ENCODE measurements around the gene GALNT10. TPM values are rescaled to one million over a fixed set of nuclear protein-coding genes. Genes with fewer than 3 reads are reported as not detected.
A peak's percentile ranks its signal among the peaks of the same experiment; 100 is the strongest.

GALNT10 gene
- total and polyA plus RNA-seq, 2 of the 8 experiments (the other 6 are each of a cell fraction or from before 2014, with no cell fraction given) = 4.6 to 15.5 TPM

GRCh38 chr5:154189256-154189818 is 1.2 kb upstream of the GALNT10 start:
- Histone ChIP-seq H3K4me3 (ENCODE audit: extremely low read depth in 1 of 4, insufficient read depth in 2 of 4, low read depth in 3 of 4, low read length in 4 of 4) (peak overlapping the region; percentile 45 to 77 (median 56)), H3K36me3 (ENCODE audit: control insufficient read depth in 2 of 4, insufficient read depth in 4 of 4, low read length in 3 of 4) (no peaks in the 10 kb centered on the region), H2BK15ac (ENCODE audit: low read length) (no peak overlapping the region), H3K9ac (replicated peaks in 1 of 4; ENCODE audit: extremely low read depth in 1 of 4, low read depth in 3 of 4, low read length in 3 of 4) (no peak overlapping the region; a peak in 1 of 7 replicates), H2BK12ac (ENCODE audit: low read depth, low read length) (no peak overlapping the region; the same call in 1 of the 2 replicates), H3K4me2 (ENCODE audit: insufficient read depth in 1 of 2, low read depth in 2 of 2, low read length in 2 of 2) (peak overlapping the region; percentile 94 to 96), H4K91ac (replicated peaks; ENCODE audit: insufficient read length, low read length) (no peak overlapping the region), H3K23ac (ENCODE audit: insufficient read length) (no peak overlapping the region), H4K5ac (ENCODE audit: insufficient read length, low read depth, low read length) (no peak overlapping the region), H3K27me3 (replicated peaks in 1 of 4; ENCODE audit: control insufficient read depth in 3 of 4, extremely low read depth in 1 of 4, insufficient read depth in 3 of 4, low read length in 3 of 4) (peaks cover 12 to 54% (median 39%) of the 10 kb centered on the region in 4 experiments), H3K27ac (ENCODE audit: low read depth, low read length) (no peak overlapping the region), H3K9me3 (ENCODE audit: insufficient read depth in 2 of 2, low read depth in 1 of 2, low read length in 1 of 2) (no peaks in the 10 kb centered on the region), H3K4me1 (replicated peaks in 1 of 4; ENCODE audit: control insufficient read depth in 3 of 4, insufficient read depth in 4 of 4, low read length in 3 of 4) (peaks cover 4 to 12% (median 6%) of the 10 kb centered on the region in 4 experiments; a peak in 4 of 7 replicates), H3K23me2 (ENCODE audit: low read depth, low read length) (peaks cover 18% of the 10 kb centered on the region; the same call in 1 of the 2 replicates), H3K4ac (replicated peaks; ENCODE audit: insufficient read length, low read depth, low read length) (no peak overlapping the region), H2BK5ac (ENCODE audit: low read depth, low read length) (no peak overlapping the region), H3K14ac (ENCODE audit: insufficient read length) (no peak overlapping the region), H2BK20ac (ENCODE audit: low read length) (no peak overlapping the region), H3K79me1 (ENCODE audit: low read depth, low read length) (no peaks in the 10 kb centered on the region), H3K56ac (replicated peaks; ENCODE audit: insufficient read length, low read depth, low read length) (no peak overlapping the region), H2BK120ac (replicated peaks; ENCODE audit: low read depth, low read length) (no peak overlapping the region), H4K8ac (ENCODE audit: extremely low read depth, insufficient read depth, low read length) (no peak overlapping the region), H3K18ac (ENCODE audit: extremely low read depth, low read length) (no peak overlapping the region), H4K20me1 (replicated peaks in 1 of 2; ENCODE audit: control insufficient read depth in 1 of 2, insufficient read depth in 2 of 2, low read length in 2 of 2) (peaks cover 4% of the 10 kb centered on the region in 2 experiments), H2AK5ac (ENCODE audit: low read depth, low read length) (no peak overlapping the region), H3K79me2 (ENCODE audit: control insufficient read depth in 1 of 2, insufficient read depth in 2 of 2, low read length in 2 of 2) (peaks cover 0 to 2% of the 10 kb centered on the region in 2 experiments; a peak in 1 of 4 replicates), H2AFZ (ENCODE audit: low read length) (0 out of 2 replicates have a peak overlapping the region, but pooled peaks have one; percentile 29)
- POLR2A ChIA-PET (ENCODE audit: partially characterized antibody) = interaction anchor here (0.9 to 1.2 kb wide), 3 partner anchors 10 to 79 kb away, joined by 3 to 4 read pairs (median 3); no protein-coding TSS in a partner anchor
- DNase-seq (ENCODE audit: low read depth in 1 of 2, low spot score in 2 of 2) (peak in 1 of 2 experiments; percentile 58), FAIRE-seq (no peak)
- WGBS, 2 experiments (ENCODE audit: extremely low coverage in 1 of 2, insufficient coverage in 1 of 2, insufficient read length in 1 of 2, insufficient replicate concordance in 2 of 2, low coverage in 1 of 2, low lambda C conversion rate in 2 of 2, missing lambda C conversion rate in 1 of 2) = 10% methylated on average over 20 of the region's 25 CpGs; no CpG with 5 or more reads in 1 of the 2 experiments
- CTCF ChIA-PET (ENCODE audit: partially characterized antibody) = interaction anchor here (0.6 to 6.7 kb wide), 36 partner anchors 8 to 443 kb away, joined by 3 to 48 read pairs (median 4); no protein-coding TSS in a partner anchor
- TF ChIP-seq BCL11A (IDR thresholded peaks at IDR 0.05; ENCODE audit: low read depth in 2 of 2, low read length in 2 of 2) (no peak), SP1 (IDR thresholded peaks at IDR 0.05; ENCODE audit: low read depth, low read length) (no peak), KDM4A (IDR thresholded peaks at IDR 0.05; ENCODE audit: low read depth, low read length, severe bottlenecking) (no peak), YY1 (IDR thresholded peaks at IDR 0.05; ENCODE audit: low read depth, low read length) (no peak), SIN3A (conservative IDR thresholded peaks at IDR 0.05 in 1 of 2, IDR thresholded peaks at IDR 0.05 in 1 of 2; ENCODE audit: low read depth in 1 of 2, low read length in 2 of 2) (no peak), ZNF274 (IDR thresholded peaks at IDR 0.05; ENCODE audit: borderline replicate concordance, extremely low read depth, low read length) (no peak), PHF8 (conservative IDR thresholded peaks at IDR 0.05; ENCODE audit: low read depth, low read length) (no peak), RBBP5 (IDR thresholded peaks at IDR 0.05; ENCODE audit: borderline replicate concordance, low read depth, low read length) (no peak), CEBPB (IDR thresholded peaks at IDR 0.05; ENCODE audit: low read depth, low read length) (no peak), EP300 (IDR thresholded peaks at IDR 0.05; ENCODE audit: borderline replicate concordance in 1 of 2, low read depth in 2 of 2, low read length in 2 of 2) (no peak), EZH2 (IDR thresholded peaks at IDR 0.05; ENCODE audit: low read depth, low read length, severe bottlenecking) (peak; percentile 70), EGR1 (IDR thresholded peaks at IDR 0.05; ENCODE audit: borderline replicate concordance, low read depth, low read length) (no peak)
